K562 (cell line): ENCODE data around the gene KLHL29. TPM values are rescaled to one million over a fixed set of nuclear protein-coding genes. Genes with fewer than 3 reads are reported as not detected.

Source experiments
- ATAC-seq: fragments of 200-7000 bp; cut with Tn5 transposase; 3 replicates; pipeline ENCODE4 v1.9.1; 2020; ENCODE audit warnings: moderate library complexity
- BruUV-seq: library from RNA; stranded (reverse); fragments of 400-500 nt; replicated peaks from 2 replicates; lab custom pipeline; 2021; lab: Mats Ljungman, UMichigan
- CTCF ChIA-PET: fragments of 300-600 bp; formaldehyde crosslinking; extraction: SDS; loops from one replicate; lab custom pipeline; 2021; ENCODE audit warnings: low intra/inter-chr PET ratio; lab: Yijun Ruan, JAX
- POLR2A ChIA-PET: fragments of 300-600, 350-650 bp; sonication (Branson Sonifier 250); formaldehyde crosslinking; extraction: SDS; loops from one replicate; lab custom pipeline; 2021; ENCODE audit warnings: antibody characterized with exemption, inconsistent platforms; lab: Yijun Ruan, JAX
- DNase-seq, 4 experiments: peaks; one replicate each; pipeline versions ENCODE4 v3.0.0 to v3.0.0-alpha.2; 2011 to 2018; ENCODE audit warnings: low spot score in 3 of 4, mixed read lengths in 3 of 4; ENCODE audit errors: extremely low read depth in 1 of 4
- FAIRE-seq: peaks from 2 replicates; lab custom pipeline; 2011; peaks lifted over from hg19 to GRCh38; lab: Jason Lieb, UNC
- H2AFZ ChIP-seq: 2 replicates; pipeline ENCODE4 v1.6.0; 2011; ENCODE audit warnings: low read depth, low read length, control low read depth, inconsistent platforms
- H3K27ac ChIP-seq: fragments of 200-600 bp; 3 replicates; pipeline ENCODE4 v1.8.0; 2011; ENCODE audit warnings: low read depth, mild to moderate bottlenecking, control low read depth, inconsistent platforms, low read length, moderate library complexity, mixed read lengths; ENCODE audit errors: extremely low read depth
- H3K27me3 ChIP-seq, 2 experiments: fragments of 300-600 bp in 1 of 2; 2 replicates in 1 of 2; 3 replicates in 1 of 2; pipeline versions ENCODE4 v1.6.0 to v1.8.0; 2011; ENCODE audit warnings: inconsistent platforms in 2 of 2, low read length in 2 of 2, mild to moderate bottlenecking in 1 of 2, mixed read lengths in 1 of 2, moderate library complexity in 1 of 2; ENCODE audit not compliant: control insufficient read depth in 2 of 2, insufficient read depth in 2 of 2
- H3K36me3 ChIP-seq: fragments of 300-600 bp; 3 replicates; pipeline ENCODE4 v1.8.0; 2011; ENCODE audit warnings: mild to moderate bottlenecking, low read length, inconsistent platforms; ENCODE audit not compliant: control insufficient read depth, insufficient read depth
- H3K4me1 ChIP-seq, 2 experiments: fragments of 200-600 bp in 1 of 2; replicated peaks in 1 of 2; 2 replicates in 1 of 2; 3 replicates in 1 of 2; pipeline versions ENCODE4 v1.5.1 to v1.8.0; 2011; ENCODE audit warnings: inconsistent platforms in 2 of 2, low read length in 2 of 2, mild to moderate bottlenecking in 1 of 2, mixed read lengths in 1 of 2, moderate library complexity in 1 of 2; ENCODE audit not compliant: control insufficient read depth in 2 of 2, insufficient read depth in 2 of 2
- H3K4me2 ChIP-seq: 2 replicates; pipeline ENCODE4 v1.6.1; 2011; ENCODE audit warnings: low read length, control low read depth, inconsistent platforms, mixed read lengths; ENCODE audit not compliant: insufficient read depth
- H3K4me3 ChIP-seq: fragments of 200-600 bp; sonication (generic), shearing (Covaris generic); 2 replicates; pipeline ENCODE4 v1.5.1; 2016; ENCODE audit warnings: control low read depth, inconsistent platforms
- H3K79me2 ChIP-seq: fragments of 200-600 bp; 3 replicates; pipeline ENCODE4 v1.8.0; 2011; ENCODE audit warnings: low read length, inconsistent platforms; ENCODE audit not compliant: control insufficient read depth, insufficient read depth
- H3K9ac ChIP-seq, 2 experiments: 2 replicates each; pipeline versions ENCODE4 v1.6.0 to v1.6.1; 2011; ENCODE audit warnings: low read depth in 2 of 2, low read length in 2 of 2, control low read depth in 1 of 2, inconsistent platforms in 1 of 2, mild to moderate bottlenecking in 1 of 2, mixed read lengths in 1 of 2; ENCODE audit not compliant: insufficient read depth in 1 of 2
- H3K9me1 ChIP-seq: one replicate; pipeline ENCODE4 v1.6.0; 2011; ENCODE audit warnings: inconsistent platforms, mild to moderate bottlenecking, low read length, moderate library complexity; ENCODE audit not compliant: control insufficient read depth, insufficient read depth
- H3K9me3 ChIP-seq: replicated peaks from 2 replicates; pipeline ENCODE4 v1.5.1; 2011; ENCODE audit warnings: low read depth, low read length, inconsistent platforms; ENCODE audit not compliant: control insufficient read depth, insufficient read depth
- H4K20me1 ChIP-seq: replicated peaks from 2 replicates; pipeline ENCODE4 v1.6.1; 2011; ENCODE audit warnings: low read length, inconsistent platforms, mixed read lengths; ENCODE audit not compliant: control insufficient read depth, insufficient read depth
- BRF1 ChIP-seq: IDR thresholded peaks from 3 replicates; pipeline ENCODE4 v1.6.1; 2011; ENCODE audit warnings: borderline replicate concordance, mild to moderate bottlenecking; ENCODE audit not compliant: insufficient read length; ENCODE audit errors: extremely low read depth
- SIN3A ChIP-seq, 2 experiments: fragments of 150-350 bp in 1 of 2; IDR thresholded peaks; 2 replicates each; pipeline ENCODE4 v1.6.1; 2011 to 2016; ENCODE audit warnings: borderline replicate concordance in 2 of 2, low read depth in 2 of 2, low read length in 2 of 2, mild to moderate bottlenecking in 2 of 2, moderate library complexity in 2 of 2; ENCODE audit not compliant: control insufficient read depth in 1 of 2
- VEZF1 ChIP-seq: fragments of 200-800 bp; sonication (Bioruptor generic); IDR thresholded peaks from 2 replicates; pipeline ENCODE4 v1.6.1; 2017; ENCODE audit warnings: missing genetic modification characterization, missing compliant biosample characterization
- WGBS: fragments of 100-300 bp; shearing (Covaris generic); methylation state at CpG from one replicate; pipeline ENCODE4 v1.1.6; 2016; ENCODE audit warnings: low coverage, mixed read lengths; ENCODE audit not compliant: insufficient coverage; ENCODE audit errors: missing lambda C conversion rate; 5-methylcytosine and 5-hydroxymethylcytosine counted together
- in situ Hi-C: fragments of 300-500 bp; cut with MboI; formaldehyde crosslinking; loops from 4 replicates; pipeline ENCODE4 v1.15.0; 2018; ENCODE audit warnings: inconsistent platforms, mixed read lengths
- intact Hi-C: fragments of 100-400 bp; cut with micrococcal nuclease; formaldehyde crosslinking; loops from 2 replicates; pipeline ENCODE4 v1.14.2; 2022
- polyA plus RNA-seq, 8 experiments: library from polyadenylated mRNA; depleted of rRNA in 4 of 8; stranded (reverse) in 5 of 8; unstranded in 3 of 8; fragments of >200 nt; fragmentation: Nextera tagmentation in 2 of 8; fragmentation: Illumina TruSeq in 1 of 8; extraction: Ambion mirVana in 2 of 8; extraction: Trizol in 1 of 8; gene quantifications; 2 replicates each; pipeline versions ENCODE4 v1.2.1 to v1.2.3, GENCODE V29; 2011 to 2014; ENCODE audit warnings: inconsistent platforms in 1 of 8, missing spikeins in 1 of 8
- total RNA-seq, 7 experiments: library from RNA; depleted of rRNA in 6 of 7; stranded (reverse); fragments of >200 nt in 6 of 7; fragmentation: Illumina TruSeq in 2 of 7; extraction: Trizol in 2 of 7; gene quantifications; 2 replicates each; pipeline versions ENCODE4 v1.2.1 to v1.2.3, GENCODE V29; 2011 to 2021; ENCODE audit warnings: low replicate concordance in 1 of 7
- TF ChIP-seq, protein P1 (sequence below), 2 experiments: fragments of 450-650 bp; IDR thresholded peaks; 2 replicates each; pipeline ENCODE4 v1.6.1; 2016; ENCODE audit warnings: mild to moderate bottlenecking in 2 of 2, borderline replicate concordance in 1 of 2, low read depth in 1 of 2, moderate library complexity in 1 of 2

KLHL29 gene
- total and polyA plus RNA-seq, 9 of the 15 experiments (the other 6 are each of a cell fraction or from before 2014, with no cell fraction given), result 0.03 to 0.31 (median 0.08) TPM; not detected in 1

DNA sequence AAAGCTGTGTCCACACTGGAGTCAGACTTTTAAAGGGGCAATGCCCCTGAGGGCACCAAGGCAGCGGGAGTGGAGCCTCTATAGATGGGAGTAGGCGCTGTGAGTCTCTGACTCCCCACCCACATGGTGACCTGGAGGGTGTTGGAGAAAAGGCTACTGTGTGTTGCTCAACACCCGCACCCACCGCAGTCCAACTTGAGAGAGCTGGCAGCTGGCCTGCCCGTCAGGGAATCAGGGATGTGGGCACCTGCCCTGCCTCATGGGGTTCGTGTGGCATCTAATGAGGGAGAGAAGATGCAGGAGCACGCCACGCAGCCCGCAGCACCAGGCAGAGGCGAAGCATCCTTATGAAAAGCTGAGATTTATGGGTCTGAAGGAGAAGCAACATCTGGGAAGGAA, 84.2 kb downstream of the KLHL29 start:
- no TSS peak for BruUV-seq
- in situ Hi-C loops (no loop called here), intact Hi-C loops (no loop called here)
- Histone ChIP-seq H2AFZ (no peak overlapping the region), H3K4me3 (no peak overlapping the region)
- POLR2A ChIA-PET, result interaction anchor here (0.6 to 1.8 kb wide), 2 partner anchors 9 to 86 kb away, joined by 3 to 4 read pairs; no protein-coding TSS in a partner anchor
- no peak for DNase-seq
- no peak for TF ChIP-seq BRF1
- TF ChIP-seq, all 486 proteins: peak for 0
- Histone ChIP-seq H3K9ac (no peak overlapping the region), H3K4me1 (no peaks in the 10 kb centered on the region), H3K27ac (no peak overlapping the region), H3K4me2 (no peak overlapping the region), H3K9me1 (no peaks in the 10 kb centered on the region), H3K36me3 (no peaks in the 10 kb centered on the region), H3K9me3 (no peaks in the 10 kb centered on the region), H3K27me3 (peaks cover 7 to 47% of the 10 kb centered on the region in 2 experiments; a peak in 3 of 5 replicates), H4K20me1 (no peaks in the 10 kb centered on the region), H3K79me2 (no peaks in the 10 kb centered on the region)
- 2% methylated on average over 6 of the region's 10 CpGs for WGBS
- CTCF ChIA-PET, result no interaction called here
- ATAC-seq (no peak), FAIRE-seq (no peak)

DNA sequence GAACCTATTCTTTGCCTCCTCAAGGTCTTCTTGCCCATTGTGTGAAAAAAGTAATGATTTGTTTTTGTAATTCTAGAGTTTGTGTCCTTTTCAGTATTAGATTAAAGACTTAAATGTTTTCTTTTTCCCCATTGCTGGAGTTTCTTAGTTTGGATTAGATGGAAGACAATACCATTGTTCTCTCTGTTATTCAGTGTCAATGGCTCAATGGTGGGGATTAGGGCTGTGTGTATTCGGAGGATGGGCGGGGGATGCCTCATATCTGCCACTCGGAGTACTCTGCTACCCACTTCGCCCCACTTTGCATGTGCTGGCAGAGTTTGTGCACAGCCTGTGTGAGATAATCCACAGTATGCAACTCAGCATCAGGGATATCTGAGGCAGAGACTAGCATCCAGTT, 90.1 kb downstream of the KLHL29 start:
- ATAC-seq, result no peak
- H2AFZ ChIP-seq, result no peak overlapping the region
- no peak for DNase-seq
- no TSS peak for BruUV-seq
- WGBS, result 4% methylated on average over 4 of the region's 4 CpGs
- H3K4me1 ChIP-seq, result no peaks in the 10 kb centered on the region
- FAIRE-seq, result no peak
- H3K36me3 ChIP-seq, result no peaks in the 10 kb centered on the region
- no peak overlapping the region for H3K4me2 ChIP-seq
- no peaks in the 10 kb centered on the region for H3K9me3 ChIP-seq
- peaks cover 10 to 60% of the 10 kb centered on the region in 2 experiments; a peak in 2 of 5 replicates for H3K27me3 ChIP-seq
- H3K9ac ChIP-seq, result no peak overlapping the region
- ChIA-PET POLR2A (no interaction called here), CTCF (no interaction called here)
- H3K9me1 ChIP-seq, result no peaks in the 10 kb centered on the region
- H3K27ac ChIP-seq, result no peak overlapping the region
- H3K79me2 ChIP-seq, result no peaks in the 10 kb centered on the region
- H3K4me3 ChIP-seq, result no peak overlapping the region
- in situ Hi-C loops (no loop called here), intact Hi-C loops (no loop called here)
- no peaks in the 10 kb centered on the region for H4K20me1 ChIP-seq
- no peak for TF ChIP-seq VEZF1 (CRISPR knock-in tag)
- TF ChIP-seq SIN3A (IDR thresholded peaks at IDR 0.05; ENCODE audit: borderline replicate concordance in 2 of 2, control insufficient read depth in 1 of 2, low read depth in 2 of 2, low read length in 2 of 2), result no peak
- TF ChIP-seq, protein P1, sequence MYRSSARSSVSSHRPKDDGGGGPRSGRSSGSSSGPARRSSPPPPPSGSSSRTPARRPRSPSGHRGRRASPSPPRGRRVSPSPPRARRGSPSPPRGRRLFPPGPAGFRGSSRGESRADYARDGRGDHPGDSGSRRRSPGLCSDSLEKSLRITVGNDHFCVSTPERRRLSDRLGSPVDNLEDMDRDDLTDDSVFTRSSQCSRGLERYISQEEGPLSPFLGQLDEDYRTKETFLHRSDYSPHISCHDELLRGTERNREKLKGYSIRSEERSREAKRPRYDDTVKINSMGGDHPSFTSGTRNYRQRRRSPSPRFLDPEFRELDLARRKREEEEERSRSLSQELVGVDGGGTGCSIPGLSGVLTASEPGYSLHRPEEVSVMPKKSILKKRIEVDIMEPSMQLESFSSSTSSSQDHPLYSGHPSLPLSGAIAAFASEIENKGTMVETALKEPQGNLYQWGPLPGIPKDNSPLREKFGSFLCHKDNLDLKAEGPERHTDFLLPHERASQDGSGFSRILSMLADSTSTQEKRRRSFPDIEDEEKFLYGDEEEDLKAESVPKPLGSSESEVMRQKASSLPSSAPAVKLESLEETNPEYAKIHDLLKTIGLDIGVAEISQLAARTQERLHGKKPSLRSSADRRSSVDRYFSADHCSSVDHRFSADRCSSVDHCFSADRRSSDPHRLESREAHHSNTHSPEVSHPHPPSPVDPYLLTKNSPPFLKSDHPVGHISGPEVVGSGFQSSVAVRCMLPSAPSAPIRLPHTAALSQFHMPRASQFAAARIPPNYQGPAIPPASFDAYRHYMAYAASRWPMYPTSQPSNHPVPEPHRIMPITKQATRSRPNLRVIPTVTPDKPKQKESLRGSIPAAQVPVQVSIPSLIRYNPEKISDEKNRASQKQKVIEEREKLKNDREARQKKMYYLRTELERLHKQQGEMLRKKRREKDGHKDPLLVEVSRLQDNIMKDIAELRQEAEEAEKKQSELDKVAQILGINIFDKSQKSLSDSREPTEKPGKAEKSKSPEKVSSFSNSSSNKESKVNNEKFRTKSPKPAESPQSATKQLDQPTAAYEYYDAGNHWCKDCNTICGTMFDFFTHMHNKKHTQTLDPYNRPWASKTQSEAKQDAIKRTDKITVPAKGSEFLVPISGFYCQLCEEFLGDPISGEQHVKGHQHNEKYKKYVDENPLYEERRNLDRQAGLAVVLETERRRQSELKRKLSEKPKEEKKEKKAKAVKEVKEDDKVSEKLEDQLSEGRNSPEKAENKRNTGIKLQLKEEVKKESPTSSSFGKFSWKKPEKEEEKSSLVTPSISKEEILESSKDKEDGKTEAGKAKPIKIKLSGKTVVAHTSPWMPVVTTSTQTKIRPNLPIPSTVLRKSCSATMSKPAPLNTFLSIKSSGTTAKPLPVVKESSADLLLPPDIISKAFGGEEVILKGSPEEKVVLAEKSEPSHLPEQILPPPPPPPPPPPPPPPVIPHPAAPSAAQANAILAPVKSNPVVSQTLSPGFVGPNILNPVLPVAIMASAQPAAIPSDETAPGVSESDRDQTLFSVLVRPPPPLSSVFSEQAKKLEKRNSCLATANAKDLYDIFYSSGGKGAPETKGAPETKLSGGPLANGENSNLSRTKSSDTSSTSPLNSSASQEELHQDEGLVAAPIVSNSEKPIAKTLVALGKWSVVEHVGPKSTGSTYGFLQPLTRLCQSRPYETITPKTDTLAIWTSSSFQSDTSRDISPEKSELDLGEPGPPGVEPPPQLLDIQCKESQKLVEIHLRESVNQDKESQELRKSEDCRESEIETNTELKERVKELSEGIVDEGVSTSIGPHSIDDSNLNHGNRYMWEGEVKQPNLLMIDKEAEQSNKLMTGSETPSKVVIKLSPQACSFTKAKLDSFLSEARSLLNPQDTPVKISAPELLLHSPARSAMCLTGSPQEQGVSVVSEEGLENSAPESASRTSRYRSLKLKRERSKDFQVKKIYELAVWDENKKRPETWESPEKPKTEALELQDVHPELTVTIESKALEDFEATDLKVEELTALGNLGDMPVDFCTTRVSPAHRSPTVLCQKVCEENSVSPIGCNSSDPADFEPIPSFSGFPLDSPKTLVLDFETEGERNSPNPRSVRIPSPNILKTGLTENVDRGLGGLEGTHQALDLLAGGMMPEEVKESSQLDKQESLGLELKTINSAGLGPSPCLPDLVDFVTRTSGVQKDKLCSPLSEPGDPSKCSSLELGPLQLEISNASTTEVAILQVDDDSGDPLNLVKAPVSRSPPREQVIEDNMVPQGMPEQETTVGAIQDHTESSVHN (IDR thresholded peaks at IDR 0.05; ENCODE audit: borderline replicate concordance in 1 of 2, low read depth in 1 of 2), result no peak
